HFFc6 (cell line): ENCODE data around the gene TBC1D4. TPM values are rescaled to one million over a fixed set of nuclear protein-coding genes. Genes with fewer than 3 reads are reported as not detected.

ENCODE experiments used
- DNase-seq: peaks from one replicate; pipeline ENCODE4 v3.0.0-alpha.2; 2018
- H3K27ac Mint-ChIP-seq: 2 replicates; pipeline ENCODE4 v1.8.0; 2020; ENCODE audit warnings: mild to moderate bottlenecking, mixed read lengths
- H3K27me3 Mint-ChIP-seq: 2 replicates; pipeline ENCODE4 v1.8.0; 2021; ENCODE audit warnings: mild to moderate bottlenecking, moderate library complexity, mixed read lengths; ENCODE audit not compliant: insufficient read depth
- H3K36me3 Mint-ChIP-seq: 2 replicates; pipeline ENCODE4 v1.8.0; 2021; ENCODE audit warnings: low read depth, mixed read lengths
- H3K4me1 Mint-ChIP-seq: 2 replicates; pipeline ENCODE4 v1.8.0; 2020; ENCODE audit warnings: low read depth, mixed read lengths
- H3K4me3 Mint-ChIP-seq: 2 replicates; pipeline ENCODE4 v1.8.0; 2020; ENCODE audit warnings: mild to moderate bottlenecking, moderate library complexity, mixed read lengths
- H3K9me3 Mint-ChIP-seq: 2 replicates; pipeline ENCODE4 v1.8.0; 2020; ENCODE audit warnings: mild to moderate bottlenecking, mixed read lengths
- CTCF ChIP-seq: fragments of 200-600 bp; sonication (generic); IDR thresholded peaks from 2 replicates; pipeline ENCODE4 v1.5.0; 2021; ENCODE audit warnings: antibody characterized with exemption, mild to moderate bottlenecking
- total RNA-seq, 6 experiments: library from RNA; stranded (reverse); fragmentation: NEBNext Ultra II Directional; extraction: Animal tissue kit (Norgen Biotek cat#: 25700); gene quantifications; 2 replicates in 1 of 6; 3 replicates in 5 of 6; pipeline ENCODE4 v1.2.3, GENCODE V29; 2021

TBC1D4 gene
- total RNA-seq, 6 experiments from 2014 or later: 13.6 to 20.6 (median 16.6) TPM

GRCh38 chr13:75415694-75416093 lies 66.3 kb downstream of the TBC1D4 start:
- H3K36me3 Mint-ChIP-seq: peaks cover 4% of the 10 kb centered on the region; the same call in 1 of the 2 replicates
- no peaks in the 10 kb centered on the region for H3K27me3 Mint-ChIP-seq
- peaks cover 48% of the 10 kb centered on the region for H3K4me1 Mint-ChIP-seq
- peak; percentile 71 for DNase-seq
- no peaks in the 10 kb centered on the region for H3K9me3 Mint-ChIP-seq
- H3K27ac Mint-ChIP-seq: peak overlapping the region; percentile 85
- peak overlapping the region; percentile 34; the same call in 1 of the 2 replicates for H3K4me3 Mint-ChIP-seq
- TF ChIP-seq CTCF: no peak

GRCh38 chr13:75415171-75415570 lies 66.8 kb downstream of the TBC1D4 start:
- no peaks in the 10 kb centered on the region for H3K9me3 Mint-ChIP-seq
- no peak for TF ChIP-seq CTCF
- H3K27ac Mint-ChIP-seq: peak overlapping the region; percentile 85
- H3K4me1 Mint-ChIP-seq: peaks cover 48% of the 10 kb centered on the region
- DNase-seq: no peak
- H3K36me3 Mint-ChIP-seq: peaks cover 4% of the 10 kb centered on the region; the same call in 1 of the 2 replicates
- peak overlapping the region; percentile 34; the same call in 1 of the 2 replicates for H3K4me3 Mint-ChIP-seq
- H3K27me3 Mint-ChIP-seq: no peaks in the 10 kb centered on the region

- no peak for TF ChIP-seq CTCF
- Mint-ChIP-seq H3K27me3 (no peaks in the 10 kb centered on the region), H3K9me3 (no peaks in the 10 kb centered on the region), H3K4me3 (no peak overlapping the region), H3K36me3 (peaks cover 4% of the 10 kb centered on the region; the same call in 1 of the 2 replicates), H3K27ac (no peak overlapping the region; the same call in 1 of the 2 replicates), H3K4me1 (peaks cover 48% of the 10 kb centered on the region)
- DNase-seq: no peak
Measured at GRCh38 chr13:75414036-75414827, 67.7 kb downstream of the TBC1D4 start.

GRCh38 chr13:75411924-75412537 lies 69.9 kb downstream of the TBC1D4 start:
- Mint-ChIP-seq H3K36me3 (peaks cover 4% of the 10 kb centered on the region; the same call in 1 of the 2 replicates), H3K27me3 (no peaks in the 10 kb centered on the region), H3K9me3 (no peaks in the 10 kb centered on the region), H3K4me1 (peaks cover 35% of the 10 kb centered on the region), H3K27ac (no peak overlapping the region), H3K4me3 (no peak overlapping the region)
- no peak for TF ChIP-seq CTCF
- DNase-seq: no peak

- Mint-ChIP-seq H3K27ac (no peak overlapping the region), H3K27me3 (no peaks in the 10 kb centered on the region), H3K9me3 (no peaks in the 10 kb centered on the region), H3K36me3 (peaks cover 4% of the 10 kb centered on the region; the same call in 1 of the 2 replicates), H3K4me1 (peaks cover 17% of the 10 kb centered on the region), H3K4me3 (no peak overlapping the region)
- DNase-seq: no peak
- no peak for TF ChIP-seq CTCF
Measured at GRCh38 chr13:75410207-75410606, 71.8 kb downstream of the TBC1D4 start.
